PC-3 (cell line): Measurements from ENCODE around the gene GPR15.

Experiments used
- EZH2 ChIP-seq: fragments of 300-600 bp; sonication (generic); IDR thresholded peaks from one replicate; pipeline ENCODE4 v1.6.1; 2017; ENCODE audit warnings: antibody characterized with exemption, mild to moderate bottlenecking, low read length; ENCODE audit not compliant: unreplicated experiment
- TF ChIP-seq, protein P1 (sequence below): fragments of 300-600 bp; sonication (generic); conservative IDR thresholded peaks from 2 replicates; pipeline ENCODE4 v1.5.1; 2017; ENCODE audit warnings: antibody characterized with exemption, low read depth, mild to moderate bottlenecking, low read length

DNA sequence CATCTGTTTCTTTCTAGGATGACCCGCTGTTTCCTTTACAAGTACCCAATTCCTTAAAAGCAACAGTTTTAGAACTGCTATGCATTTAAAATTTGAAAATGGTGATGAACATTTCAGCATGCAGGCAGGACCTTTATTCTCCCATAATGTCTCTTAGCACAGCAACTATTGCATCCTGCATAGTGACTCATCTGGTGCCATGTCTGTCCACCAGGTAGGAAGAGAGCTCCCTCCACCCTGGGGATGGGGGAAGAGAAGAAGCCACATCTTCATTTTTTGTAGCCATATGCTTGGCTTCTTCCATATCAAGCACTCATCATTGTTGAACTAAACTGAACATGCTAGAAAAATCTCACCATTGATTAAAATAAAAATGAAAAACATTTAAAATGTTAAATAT, 9.9 kb downstream of the GPR15 start:
- TF ChIP-seq, protein P1, sequence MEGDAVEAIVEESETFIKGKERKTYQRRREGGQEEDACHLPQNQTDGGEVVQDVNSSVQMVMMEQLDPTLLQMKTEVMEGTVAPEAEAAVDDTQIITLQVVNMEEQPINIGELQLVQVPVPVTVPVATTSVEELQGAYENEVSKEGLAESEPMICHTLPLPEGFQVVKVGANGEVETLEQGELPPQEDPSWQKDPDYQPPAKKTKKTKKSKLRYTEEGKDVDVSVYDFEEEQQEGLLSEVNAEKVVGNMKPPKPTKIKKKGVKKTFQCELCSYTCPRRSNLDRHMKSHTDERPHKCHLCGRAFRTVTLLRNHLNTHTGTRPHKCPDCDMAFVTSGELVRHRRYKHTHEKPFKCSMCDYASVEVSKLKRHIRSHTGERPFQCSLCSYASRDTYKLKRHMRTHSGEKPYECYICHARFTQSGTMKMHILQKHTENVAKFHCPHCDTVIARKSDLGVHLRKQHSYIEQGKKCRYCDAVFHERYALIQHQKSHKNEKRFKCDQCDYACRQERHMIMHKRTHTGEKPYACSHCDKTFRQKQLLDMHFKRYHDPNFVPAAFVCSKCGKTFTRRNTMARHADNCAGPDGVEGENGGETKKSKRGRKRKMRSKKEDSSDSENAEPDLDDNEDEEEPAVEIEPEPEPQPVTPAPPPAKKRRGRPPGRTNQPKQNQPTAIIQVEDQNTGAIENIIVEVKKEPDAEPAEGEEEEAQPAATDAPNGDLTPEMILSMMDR: no peak
- TF ChIP-seq EZH2: no peak
